HTERT RPE-1 (cell line): ENCODE data around the gene ROPN1B.
"Not testable (repeated sequence)": the region's sequence is repeated elsewhere in the genome, so short reads cannot be mapped to it uniquely, and the experiment has no call there.

Experiments used
- in situ Hi-C: fragments of 300-500 bp; cut with MboI; formaldehyde crosslinking; loops from 4 replicates; pipeline ENCODE4 v1.14.3; 2020; ENCODE audit warnings: low sequenced_read_pairs

ROPN1B gene

GRCh38 chr3:125957674-125958510 lies 11.1 kb upstream of the ROPN1B start:
- in situ Hi-C loops = no loop called here

- in situ Hi-C loops = no loop called here
Observed at GRCh38 chr3:125958511-125959316, 10.3 kb upstream of the ROPN1B start.

DNA sequence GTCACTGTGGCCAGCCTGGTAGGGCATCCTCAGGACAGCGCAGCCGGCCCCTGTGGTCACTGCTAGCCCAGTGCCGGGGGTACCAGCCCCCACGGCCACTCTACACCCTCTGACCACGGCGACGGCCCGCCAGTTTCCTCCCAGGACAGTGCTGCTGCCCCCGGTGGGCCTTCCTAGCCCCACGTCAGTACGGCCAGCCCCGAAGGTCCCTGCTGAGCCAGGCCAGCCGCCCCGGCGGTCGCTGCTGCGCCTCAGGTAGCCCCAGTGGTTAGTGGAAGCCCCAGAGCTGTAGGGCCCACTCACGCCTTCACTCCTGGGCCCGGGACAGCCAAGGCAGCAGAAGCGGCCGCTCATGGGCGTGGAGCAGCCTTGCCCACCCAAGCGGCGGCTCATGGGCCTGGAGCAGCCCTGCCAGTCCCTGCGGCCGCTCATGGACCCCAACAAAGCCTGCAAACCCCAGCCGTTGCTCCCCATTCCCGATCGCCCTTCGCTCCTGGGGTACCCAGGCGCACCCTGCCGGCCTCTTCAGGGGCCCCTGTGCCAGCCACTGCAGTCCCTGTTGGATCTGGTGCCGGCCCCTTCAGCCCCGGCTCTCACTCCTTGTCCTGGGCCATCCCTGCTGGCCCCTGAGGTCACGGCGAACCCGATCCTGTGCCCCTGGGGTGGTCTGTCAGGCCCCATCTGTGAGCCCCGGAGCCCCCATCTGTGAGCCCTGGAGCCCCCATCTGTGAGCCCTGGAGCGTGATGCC lies 9.5 kb upstream of the ROPN1B start:
- in situ Hi-C loops = no loop called here

GRCh38 chr3:125960066-125960424 lies 8.9 kb upstream of the ROPN1B start:
- in situ Hi-C loops = no loop called here

DNA sequence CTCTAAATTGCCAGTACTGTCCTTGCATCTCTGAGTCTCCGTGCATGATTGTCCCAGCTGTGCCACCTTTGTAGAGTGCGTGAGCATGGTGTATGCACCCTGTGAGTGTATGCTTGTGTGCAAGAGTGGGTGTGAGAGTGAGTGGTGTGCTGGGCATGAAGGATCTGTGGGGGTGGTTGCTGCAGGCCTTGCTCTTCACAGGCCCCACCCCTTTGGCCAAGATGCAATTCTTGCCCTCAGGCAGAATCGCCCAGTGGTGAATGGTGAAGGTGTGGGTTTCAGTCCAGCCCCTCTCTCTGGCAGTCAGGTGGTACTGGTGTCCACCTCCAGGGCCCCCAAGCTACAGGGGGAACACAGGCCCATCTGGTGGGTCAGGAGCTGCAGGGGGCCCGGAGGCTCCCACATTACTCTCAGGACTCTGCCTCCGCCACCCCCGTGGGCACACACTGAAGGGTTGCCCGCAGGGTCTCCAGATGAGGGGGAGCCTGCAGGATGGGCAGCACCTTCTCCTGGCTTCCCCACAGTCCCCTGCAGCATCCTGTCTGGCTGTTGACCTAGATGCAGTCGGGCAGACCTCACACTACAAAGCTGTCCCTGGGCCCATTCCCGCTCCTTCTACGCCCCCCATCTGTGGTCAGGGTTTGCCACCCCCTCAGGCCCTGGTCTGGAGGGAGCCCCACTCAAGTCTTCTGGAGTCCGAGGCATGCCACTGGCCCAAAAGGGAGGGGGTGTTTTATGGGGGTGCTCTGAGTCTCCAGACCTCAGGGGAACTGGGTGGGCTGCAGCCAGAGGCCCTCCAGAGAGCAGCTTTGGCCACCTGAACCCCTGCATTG lies 8.3 kb upstream of the ROPN1B start:
- in situ Hi-C loops = no loop called here

DNA sequence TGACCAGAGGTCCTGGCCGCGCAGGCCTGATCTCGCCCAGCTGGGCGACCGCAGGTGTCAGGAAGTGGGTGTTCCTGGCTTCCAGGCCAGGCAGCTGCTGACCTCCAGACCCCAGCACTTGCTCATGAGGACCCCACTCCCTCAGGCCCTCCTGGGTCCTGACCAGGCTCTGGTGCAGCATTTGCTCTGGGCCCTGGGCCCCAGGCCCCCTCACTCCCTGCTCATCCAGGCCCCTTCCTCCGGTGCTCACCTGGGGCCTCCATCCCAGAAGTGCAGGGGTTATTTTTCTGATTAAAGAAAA lies 7.7 kb upstream of the ROPN1B start:
- in situ Hi-C loops = no loop called here

DNA sequence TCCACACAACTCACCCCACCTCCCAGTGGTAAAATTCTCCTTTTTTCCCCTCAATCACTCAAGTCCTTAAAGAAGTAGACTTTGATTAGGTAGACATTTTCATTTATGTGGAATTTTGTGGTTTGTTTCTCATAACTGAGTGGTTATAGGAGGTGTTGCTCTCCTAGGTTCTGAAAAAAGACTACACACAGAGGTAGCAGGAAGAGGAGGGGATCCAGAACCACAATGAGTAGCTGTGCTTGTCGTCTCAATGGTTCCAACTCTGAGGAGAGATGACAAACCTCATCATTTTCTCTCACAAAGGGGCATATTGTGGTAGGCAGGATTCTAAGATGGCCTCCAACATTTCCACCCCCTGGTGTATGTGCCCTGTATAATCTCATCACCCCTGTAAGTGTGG lies 5.1 kb upstream of the ROPN1B start:
- in situ Hi-C loops = not testable (repeated sequence)

DNA sequence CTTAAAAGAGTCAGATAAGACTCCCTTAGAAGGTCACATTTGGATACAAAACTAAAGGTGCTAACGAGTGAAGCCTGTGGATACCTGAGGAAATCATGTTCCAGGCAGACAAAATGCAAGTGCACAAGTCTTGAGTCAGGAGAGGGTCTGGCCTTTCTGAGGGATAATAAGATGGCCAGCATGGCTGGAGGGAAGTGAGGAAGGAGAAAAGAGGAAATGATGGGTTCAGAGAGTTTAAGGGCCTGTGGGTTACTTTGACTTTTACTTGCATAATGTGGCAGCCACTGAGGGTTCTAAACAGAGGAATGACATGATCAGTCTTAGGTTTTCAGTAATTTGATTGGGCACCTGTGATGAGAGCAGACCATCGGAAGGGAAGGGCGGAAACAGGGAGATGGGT lies 3.5 kb upstream of the ROPN1B start:
- in situ Hi-C loops = no loop called here

- in situ Hi-C loops = no loop called here
Observed at GRCh38 chr3:125967156-125967555, 1.8 kb upstream of the ROPN1B start.

DNA sequence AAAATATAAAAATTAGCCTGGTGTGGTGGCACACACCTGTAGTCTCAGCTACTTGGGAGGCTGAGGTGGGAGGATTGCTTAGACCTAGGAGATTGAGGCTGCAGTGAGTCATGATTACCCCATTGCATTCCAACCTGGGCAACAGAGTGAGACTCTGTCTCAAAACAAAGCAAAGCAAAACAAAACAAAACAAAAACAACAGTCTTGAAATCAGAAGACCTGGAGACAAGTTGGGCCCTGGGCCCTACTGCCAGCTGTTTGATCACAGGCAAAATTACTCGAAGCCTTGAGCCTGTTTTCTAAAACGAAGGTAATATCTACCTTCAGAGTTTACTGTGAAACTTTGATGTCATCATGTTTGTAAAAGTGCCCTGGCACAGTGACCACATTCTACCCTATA lies 857 bp upstream of the ROPN1B start:
- in situ Hi-C loops = not testable (repeated sequence)

- in situ Hi-C loops = not testable (repeated sequence)
Observed at GRCh38 chr3:125971997-125972944, 3.3 kb downstream of the ROPN1B start.

DNA sequence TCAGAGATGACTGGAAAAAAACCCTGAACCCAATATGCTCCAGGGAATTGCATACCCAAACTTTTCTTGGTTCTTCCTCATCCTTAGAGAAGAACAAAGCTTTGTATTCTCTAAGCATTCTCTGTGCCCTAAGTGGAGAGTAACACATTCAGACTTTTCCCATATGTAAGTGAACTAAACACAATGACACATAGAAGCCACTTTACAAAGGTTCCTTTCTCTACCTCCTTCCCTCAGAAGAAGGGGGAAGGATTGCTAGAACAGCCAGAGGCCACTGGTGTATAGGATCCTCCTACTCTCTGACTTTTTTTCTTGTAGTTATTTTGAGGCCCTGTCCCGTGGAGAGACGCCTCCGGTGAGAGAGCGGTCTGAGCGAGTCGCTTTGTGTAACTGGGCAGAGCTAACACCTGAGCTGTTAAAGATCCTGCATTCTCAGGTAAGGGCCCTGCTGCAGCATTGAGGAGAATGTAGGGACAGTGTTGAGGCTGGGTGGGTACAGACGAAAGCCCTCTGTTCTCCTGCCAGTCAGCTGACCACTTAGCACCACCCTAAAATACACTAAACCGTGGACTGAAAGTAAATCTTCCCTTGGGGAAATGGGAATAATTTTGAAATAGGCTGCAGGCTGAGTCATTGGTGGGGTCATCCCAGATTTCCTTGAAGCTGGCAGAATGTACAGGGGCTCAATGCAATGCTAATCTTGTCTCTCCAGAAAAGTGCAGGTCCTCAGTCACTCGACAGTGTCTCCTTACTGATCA lies 6.4 kb downstream of the ROPN1B start:
- in situ Hi-C loops = not testable (repeated sequence)

GRCh38 chr3:125976003-125976390 lies 7.0 kb downstream of the ROPN1B start:
- in situ Hi-C loops = not testable (repeated sequence)

GRCh38 chr3:125977104-125977503 lies 8.1 kb downstream of the ROPN1B start:
- in situ Hi-C loops = not testable (repeated sequence)

GRCh38 chr3:125984951-125985350 lies 16.0 kb downstream of the ROPN1B start:
- in situ Hi-C loops = not testable (repeated sequence)

- in situ Hi-C loops = no loop called here
Observed at GRCh38 chr3:125990253-125990970, 21.4 kb downstream of the ROPN1B start.

GRCh38 chr3:125996751-125997150 lies 27.8 kb downstream of the ROPN1B start:
- in situ Hi-C loops = not testable (repeated sequence)

DNA sequence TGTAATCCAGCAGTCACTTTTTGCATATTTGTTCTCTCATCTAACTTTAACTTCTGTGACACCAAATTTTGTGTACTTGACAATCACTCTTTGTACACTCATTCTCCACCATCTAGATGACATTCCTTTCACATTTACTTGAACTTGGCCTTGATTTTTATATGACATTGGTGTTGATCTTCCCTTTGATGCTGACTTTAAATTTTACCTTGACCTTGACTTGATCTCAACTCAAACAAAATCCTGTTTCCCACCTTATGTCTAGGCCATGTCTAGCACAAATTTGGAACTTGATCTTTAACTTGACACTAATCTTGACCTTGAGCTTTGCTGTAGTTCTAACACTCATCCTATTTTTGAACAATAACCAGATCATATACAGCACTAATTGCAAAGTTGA lies 33.2 kb downstream of the ROPN1B start:
- in situ Hi-C loops = no loop called here
